GM12878 (cell line): ENCODE results near the gene TIMP2. TPM values are rescaled to one million over a fixed set of nuclear protein-coding genes. Genes with fewer than 3 reads are reported as not detected.

ENCODE experiments used
- BMI1 ChIP-seq: fragments of 450-650 bp; IDR thresholded peaks from 2 replicates; pipeline ENCODE4 v1.6.1; 2016; ENCODE audit warnings: mild to moderate bottlenecking, moderate library complexity, borderline replicate concordance
- CHD1 ChIP-seq: IDR thresholded peaks from 2 replicates; pipeline ENCODE4 v1.6.1; 2012; ENCODE audit warnings: low read depth, low read length, improper control_type of control experiment
- CREB1 ChIP-seq: IDR thresholded peaks from 2 replicates; pipeline ENCODE4 v1.6.1; 2012; ENCODE audit warnings: low read depth, mild to moderate bottlenecking, inconsistent platforms
- MEF2A ChIP-seq: IDR thresholded peaks from 2 replicates; pipeline ENCODE4 v1.6.1; 2011; ENCODE audit warnings: low read depth, mild to moderate bottlenecking, low read length, moderate library complexity; ENCODE audit not compliant: insufficient read depth
- POLR2AphosphoS2 ChIP-seq: IDR thresholded peaks from 2 replicates; pipeline ENCODE4 v1.6.1; 2011; ENCODE audit warnings: low read depth, mild to moderate bottlenecking, low read length, improper control_type of control experiment, moderate library complexity
- ZNF384 ChIP-seq: IDR thresholded peaks from 2 replicates; pipeline ENCODE4 v1.6.1; 2012; ENCODE audit warnings: low read depth, mild to moderate bottlenecking, low read length, improper control_type of control experiment, borderline replicate concordance
- ZZZ3 ChIP-seq: IDR thresholded peaks from 2 replicates; pipeline ENCODE4 v1.6.1; 2011; ENCODE audit warnings: low read depth; ENCODE audit not compliant: control insufficient read depth, insufficient read length
- polyA plus RNA-seq, 11 experiments: library from polyadenylated mRNA; depleted of rRNA in 4 of 11; unstranded in 6 of 11; stranded (reverse) in 5 of 11; fragments of >200 nt; fragmentation: Nextera tagmentation in 4 of 11; fragmentation: Illumina TruSeq in 1 of 11; extraction: Ambion mirVana in 4 of 11; extraction: Trizol in 1 of 11; gene quantifications; 1 replicate in 1 of 11; 2 replicates in 10 of 11; pipeline versions ENCODE4 v1.2.1 to v1.2.3, GENCODE V29; 2011 to 2016; ENCODE audit warnings: inconsistent platforms in 2 of 11, missing spikeins in 2 of 11, low read depth in 1 of 11
- total RNA-seq, 4 experiments: library from RNA; depleted of rRNA in 3 of 4; stranded (reverse); fragments of >200 nt in 3 of 4; fragmentation: Illumina TruSeq in 1 of 4; extraction: Trizol in 1 of 4; gene quantifications; 2 replicates each; pipeline versions ENCODE4 v1.2.1 to v1.2.3, GENCODE V29; 2013 to 2021
- TF ChIP-seq, protein P1 (sequence below): fragments of 450-650 bp; IDR thresholded peaks from 2 replicates; pipeline ENCODE4 v1.6.1; 2017; ENCODE audit warnings: borderline replicate concordance
- TF ChIP-seq, protein P2 (sequence below): fragments of 450-650 bp; IDR thresholded peaks from 2 replicates; pipeline ENCODE4 v1.6.1; 2017; ENCODE audit warnings: mild to moderate bottlenecking

The TIMP2 gene
- total and polyA plus RNA-seq, 10 of the 15 experiments (the other 5 are each of a cell fraction or from before 2014, with no cell fraction given) = 0.03 to 0.41 (median 0.04) TPM; not detected in 7

DNA sequence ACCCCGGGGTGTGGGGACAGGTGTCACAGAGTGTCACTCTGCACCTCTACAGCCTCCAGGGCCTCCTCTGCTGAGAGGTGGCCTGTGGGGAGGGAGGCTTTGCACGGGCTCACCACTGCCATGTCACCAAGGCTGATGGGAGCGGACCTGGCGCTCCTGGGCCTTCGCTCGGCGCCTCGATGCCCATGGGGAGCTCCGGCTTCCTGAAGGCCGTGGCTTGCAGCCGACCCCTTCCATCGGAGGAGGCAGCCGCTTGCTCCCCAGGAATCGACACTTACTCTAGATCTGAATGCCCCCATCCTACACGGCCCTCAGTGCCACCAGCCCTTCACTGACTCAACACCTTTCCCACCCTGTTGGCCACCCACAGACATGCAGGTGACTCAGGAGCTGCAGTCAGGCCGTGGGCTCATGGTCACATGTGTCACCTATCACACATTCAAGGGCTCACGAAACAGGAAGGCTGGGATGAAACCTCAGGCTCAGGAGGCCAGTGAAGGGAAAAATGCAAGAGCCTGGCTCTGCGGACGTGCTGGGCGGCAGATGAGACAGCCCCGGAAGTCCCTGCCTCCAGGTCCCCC is 42.7 kb upstream of the TIMP2 start (continued):
- TF ChIP-seq, protein P1, sequence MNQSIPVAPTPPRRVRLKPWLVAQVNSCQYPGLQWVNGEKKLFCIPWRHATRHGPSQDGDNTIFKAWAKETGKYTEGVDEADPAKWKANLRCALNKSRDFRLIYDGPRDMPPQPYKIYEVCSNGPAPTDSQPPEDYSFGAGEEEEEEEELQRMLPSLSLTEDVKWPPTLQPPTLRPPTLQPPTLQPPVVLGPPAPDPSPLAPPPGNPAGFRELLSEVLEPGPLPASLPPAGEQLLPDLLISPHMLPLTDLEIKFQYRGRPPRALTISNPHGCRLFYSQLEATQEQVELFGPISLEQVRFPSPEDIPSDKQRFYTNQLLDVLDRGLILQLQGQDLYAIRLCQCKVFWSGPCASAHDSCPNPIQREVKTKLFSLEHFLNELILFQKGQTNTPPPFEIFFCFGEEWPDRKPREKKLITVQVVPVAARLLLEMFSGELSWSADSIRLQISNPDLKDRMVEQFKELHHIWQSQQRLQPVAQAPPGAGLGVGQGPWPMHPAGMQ = no peak
- TF ChIP-seq MEF2A (no peak), CHD1 (no peak), BMI1 (no peak), POLR2AphosphoS2 (no peak), ZNF384 (no peak), ZZZ3 (no peak), CREB1 (no peak)
- TF ChIP-seq, protein P2, sequence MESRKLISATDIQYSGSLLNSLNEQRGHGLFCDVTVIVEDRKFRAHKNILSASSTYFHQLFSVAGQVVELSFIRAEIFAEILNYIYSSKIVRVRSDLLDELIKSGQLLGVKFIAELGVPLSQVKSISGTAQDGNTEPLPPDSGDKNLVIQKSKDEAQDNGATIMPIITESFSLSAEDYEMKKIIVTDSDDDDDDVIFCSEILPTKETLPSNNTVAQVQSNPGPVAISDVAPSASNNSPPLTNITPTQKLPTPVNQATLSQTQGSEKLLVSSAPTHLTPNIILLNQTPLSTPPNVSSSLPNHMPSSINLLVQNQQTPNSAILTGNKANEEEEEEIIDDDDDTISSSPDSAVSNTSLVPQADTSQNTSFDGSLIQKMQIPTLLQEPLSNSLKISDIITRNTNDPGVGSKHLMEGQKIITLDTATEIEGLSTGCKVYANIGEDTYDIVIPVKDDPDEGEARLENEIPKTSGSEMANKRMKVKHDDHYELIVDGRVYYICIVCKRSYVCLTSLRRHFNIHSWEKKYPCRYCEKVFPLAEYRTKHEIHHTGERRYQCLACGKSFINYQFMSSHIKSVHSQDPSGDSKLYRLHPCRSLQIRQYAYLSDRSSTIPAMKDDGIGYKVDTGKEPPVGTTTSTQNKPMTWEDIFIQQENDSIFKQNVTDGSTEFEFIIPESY = no peak
